Stimulated activated CD4-positive, alpha-beta T cell treated with anti-CD3 and anti-CD28 coated beads, TNF-alpha, amount 100 ng/mL, for 1 hour (primary cell): ENCODE measurements around the gene SIL1.
"Not testable (repeated sequence)": the region's sequence is repeated elsewhere in the genome, so short reads cannot be mapped to it uniquely, and the experiment has no call there.

ENCODE experiments used
- DNase-seq, 3 donors: peaks; one replicate each; pipeline ENCODE4 v3.0.0-alpha.2; 2020; ENCODE audit warnings: low read depth in 3 of 3, low spot score in 1 of 3

The SIL1 gene

GRCh38 chr5:139205124-139205523 lies 7.0 kb upstream of the SIL1 start:
- no peak for DNase-seq

GRCh38 chr5:139204196-139204595 lies 6.0 kb upstream of the SIL1 start:
- no peak for DNase-seq

- DNase-seq, result no peak
These were observed 1.2 kb upstream of the SIL1 start for GRCh38 chr5:139199321-139199720.

- DNase-seq, result no peak
These were observed 1.7 kb downstream of the SIL1 start for GRCh38 chr5:139196296-139196956.

- DNase-seq, result no peak
These were observed 3.7 kb downstream of the SIL1 start for GRCh38 chr5:139194486-139194885.

- no peak for DNase-seq
These were observed 4.2 kb downstream of the SIL1 start for GRCh38 chr5:139193928-139194327.

- not testable (repeated sequence) for DNase-seq
These were observed 5.3 kb downstream of the SIL1 start for GRCh38 chr5:139192906-139193305.

GRCh38 chr5:139191954-139192353 lies 6.2 kb downstream of the SIL1 start:
- not testable (repeated sequence) for DNase-seq

GRCh38 chr5:139190125-139190524 lies 8.0 kb downstream of the SIL1 start:
- DNase-seq, result no peak

GRCh38 chr5:139188558-139189270 lies 9.5 kb downstream of the SIL1 start:
- DNase-seq, result no peak

GRCh38 chr5:139186752-139187326 lies 11.3 kb downstream of the SIL1 start:
- DNase-seq, result no peak

GRCh38 chr5:139186261-139186660 lies 11.9 kb downstream of the SIL1 start:
- no peak for DNase-seq

GRCh38 chr5:139185589-139185988 lies 12.6 kb downstream of the SIL1 start:
- no peak for DNase-seq

GRCh38 chr5:139183502-139183901 lies 14.7 kb downstream of the SIL1 start:
- no peak for DNase-seq

- no peak for DNase-seq
These were observed 15.5 kb downstream of the SIL1 start for GRCh38 chr5:139182528-139183296.

GRCh38 chr5:139181835-139182452 lies 16.2 kb downstream of the SIL1 start:
- no peak for DNase-seq

GRCh38 chr5:139181322-139181730 lies 16.8 kb downstream of the SIL1 start:
- DNase-seq, result no peak

- DNase-seq, result no peak
These were observed 17.3 kb downstream of the SIL1 start for GRCh38 chr5:139180850-139181249.

GRCh38 chr5:139179778-139180513 lies 18.2 kb downstream of the SIL1 start:
- not testable (repeated sequence) for DNase-seq

GRCh38 chr5:139178935-139179334 lies 19.2 kb downstream of the SIL1 start:
- DNase-seq, result no peak

GRCh38 chr5:139178589-139178917 lies 19.6 kb downstream of the SIL1 start:
- DNase-seq, result no peak
